A673 (cell line): ENCODE results near the gene MELTF. TPM values are rescaled to one million over a fixed set of nuclear protein-coding genes. Genes with fewer than 3 reads are reported as not detected.

Experiments used
- BruUV-seq: library from RNA; stranded (reverse); fragments of 400-500 nt; replicated peaks from 2 replicates; lab custom pipeline; 2021; lab: Mats Ljungman, UMichigan
- CTCF ChIA-PET: fragments of 300-600 bp; sonication (Branson Sonifier 250); formaldehyde crosslinking; loops from one replicate; lab custom pipeline; 2022; ENCODE audit warnings: antibody characterized with exemption; lab: Charles Lee
- POLR2A ChIA-PET: fragments of 300-600 bp; sonication (Branson Sonifier 250); formaldehyde crosslinking; loops from one replicate; lab custom pipeline; 2022; ENCODE audit warnings: antibody characterized with exemption; ENCODE audit not compliant: low non-redundant PET; lab: Charles Lee
- DNase-seq: peaks from one replicate; pipeline ENCODE4 v3.0.0-alpha.2; 2015; ENCODE audit warnings: low spot score
- H3K27ac ChIP-seq: fragments of 200-600 bp; sonication (generic); 2 replicates; pipeline ENCODE4 v1.5.1; 2016; ENCODE audit warnings: mixed run types, low read depth, mild to moderate bottlenecking, mixed read lengths, antibody characterized with exemption, low read length; ENCODE audit not compliant: poor library complexity, severe bottlenecking
- H3K27me3 ChIP-seq: fragments of 200-600 bp; sonication (generic); replicated peaks from 2 replicates; pipeline ENCODE4 v1.6.1; 2017; ENCODE audit warnings: mixed run types, low read depth, mild to moderate bottlenecking, mixed read lengths, antibody characterized with exemption, low read length; ENCODE audit not compliant: insufficient read depth, poor library complexity
- H3K36me3 ChIP-seq: fragments of 200-600 bp; sonication (generic); 2 replicates; pipeline ENCODE4 v1.6.1; 2016; ENCODE audit warnings: mixed run types, mild to moderate bottlenecking, mixed read lengths, antibody characterized with exemption, low read length; ENCODE audit not compliant: insufficient read depth, poor library complexity, severe bottlenecking
- H3K4me1 ChIP-seq: fragments of 200-600 bp; sonication (generic); 2 replicates; pipeline ENCODE4 v1.6.1; 2017; ENCODE audit warnings: mixed run types, mild to moderate bottlenecking, mixed read lengths, antibody characterized with exemption, low read length; ENCODE audit not compliant: insufficient read depth, poor library complexity, severe bottlenecking
- H3K4me3 ChIP-seq: fragments of 200-600 bp; sonication (generic); 2 replicates; pipeline ENCODE4 v1.5.1; 2016; ENCODE audit warnings: low read depth, mixed run types, mild to moderate bottlenecking, mixed read lengths, low read length; ENCODE audit not compliant: poor library complexity, severe bottlenecking
- H3K9me3 ChIP-seq: fragments of 200-600 bp; sonication (generic); 2 replicates; pipeline ENCODE4 v1.6.1; 2016; ENCODE audit warnings: mixed run types, low read depth, mild to moderate bottlenecking, mixed read lengths, antibody characterized with exemption, low read length; ENCODE audit not compliant: poor library complexity, severe bottlenecking
- CTCF ChIP-seq: fragments of 300-800, 200-600 bp; sonication (generic); conservative IDR thresholded peaks from 2 replicates; pipeline ENCODE4 v1.5.1; 2017; ENCODE audit warnings: low read depth, mild to moderate bottlenecking, antibody characterized with exemption, low read length, moderate library complexity, mixed read lengths
- EZH2 ChIP-seq: fragments of 200-600 bp; sonication (generic); IDR thresholded peaks from 2 replicates; pipeline ENCODE4 v1.6.1; 2017; ENCODE audit warnings: borderline replicate concordance, low read depth, mild to moderate bottlenecking, mixed read lengths, antibody characterized with exemption, low read length; ENCODE audit not compliant: poor library complexity, severe bottlenecking
- intact Hi-C: fragments of 100-400 bp; cut with micrococcal nuclease; formaldehyde crosslinking; loops from one replicate; pipeline ENCODE4 v1.10.0; 2022; ENCODE audit not compliant: unreplicated experiment
- total RNA-seq: library from RNA; stranded (reverse); gene quantifications from 2 replicates; pipeline ENCODE4 v1.2.3, GENCODE V29; 2021

The MELTF gene
- total RNA-seq, 1 experiment from 2014 or later, result 2.6 TPM

- BruUV-seq, result no TSS peak
- Histone ChIP-seq H3K4me1 (peaks cover 10% of the 10 kb centered on the region), H3K27me3 (no peaks in the 10 kb centered on the region), H3K9me3 (no peaks in the 10 kb centered on the region), H3K4me3 (no peak overlapping the region), H3K36me3 (no peaks in the 10 kb centered on the region), H3K27ac (no peak overlapping the region)
- POLR2A ChIA-PET, result no interaction called here
- TF ChIP-seq EZH2, result no peak
- no peak for TF ChIP-seq CTCF
- CTCF ChIA-PET, result interaction anchor here (1.0 kb wide), 1 partner anchor 422 kb away, joined by 3 read pairs; no protein-coding TSS in a partner anchor
- DNase-seq, result peak; percentile 91
- intact Hi-C loops, result no loop called here
Measured at GRCh38 chr3:197031315-197032285, 2.0 kb upstream of the MELTF start.

- H3K36me3 ChIP-seq, result no peaks in the 10 kb centered on the region
- peaks cover 10% of the 10 kb centered on the region for H3K4me1 ChIP-seq
- no peak overlapping the region for H3K27ac ChIP-seq
- ChIA-PET POLR2A (no interaction called here), CTCF (interaction anchor here (1.0 to 1.2 kb wide), 2 partner anchors 39 to 421 kb away, joined by 3 read pairs; no protein-coding TSS in a partner anchor)
- H3K27me3 ChIP-seq, result no peaks in the 10 kb centered on the region
- H3K9me3 ChIP-seq, result no peaks in the 10 kb centered on the region
- TF ChIP-seq EZH2 (no peak), CTCF (no peak)
- DNase-seq, result no peak
- intact Hi-C loops, result no loop called here
- no TSS peak for BruUV-seq
- H3K4me3 ChIP-seq, result no peak overlapping the region
Measured at GRCh38 chr3:197030379-197031314, 1.0 kb upstream of the MELTF start.
